ENCODE measurements around the gene AREL1.

AREL1 gene

DNA sequence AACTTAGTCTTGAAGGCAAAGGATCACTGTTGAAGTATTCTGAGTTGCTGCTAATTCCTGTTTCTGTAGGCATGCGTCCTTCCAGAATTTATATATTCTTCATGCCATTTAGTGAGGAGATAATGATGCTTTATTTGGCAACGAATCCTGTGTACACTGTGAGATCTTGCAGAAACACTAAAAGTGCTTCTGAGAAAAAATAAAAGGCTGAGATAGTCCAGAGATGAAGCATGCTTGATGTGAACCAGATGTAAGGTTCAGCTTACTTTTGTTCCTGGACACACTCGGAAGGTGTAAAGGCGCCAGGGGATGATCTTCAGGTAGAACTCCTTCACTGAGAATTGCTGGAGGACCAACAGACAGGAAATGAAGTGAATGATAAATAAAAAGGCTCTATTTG lies 39.1 kb downstream of the AREL1 start:
- TF ChIP-seq, protein P1, sequence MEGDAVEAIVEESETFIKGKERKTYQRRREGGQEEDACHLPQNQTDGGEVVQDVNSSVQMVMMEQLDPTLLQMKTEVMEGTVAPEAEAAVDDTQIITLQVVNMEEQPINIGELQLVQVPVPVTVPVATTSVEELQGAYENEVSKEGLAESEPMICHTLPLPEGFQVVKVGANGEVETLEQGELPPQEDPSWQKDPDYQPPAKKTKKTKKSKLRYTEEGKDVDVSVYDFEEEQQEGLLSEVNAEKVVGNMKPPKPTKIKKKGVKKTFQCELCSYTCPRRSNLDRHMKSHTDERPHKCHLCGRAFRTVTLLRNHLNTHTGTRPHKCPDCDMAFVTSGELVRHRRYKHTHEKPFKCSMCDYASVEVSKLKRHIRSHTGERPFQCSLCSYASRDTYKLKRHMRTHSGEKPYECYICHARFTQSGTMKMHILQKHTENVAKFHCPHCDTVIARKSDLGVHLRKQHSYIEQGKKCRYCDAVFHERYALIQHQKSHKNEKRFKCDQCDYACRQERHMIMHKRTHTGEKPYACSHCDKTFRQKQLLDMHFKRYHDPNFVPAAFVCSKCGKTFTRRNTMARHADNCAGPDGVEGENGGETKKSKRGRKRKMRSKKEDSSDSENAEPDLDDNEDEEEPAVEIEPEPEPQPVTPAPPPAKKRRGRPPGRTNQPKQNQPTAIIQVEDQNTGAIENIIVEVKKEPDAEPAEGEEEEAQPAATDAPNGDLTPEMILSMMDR (conservative IDR thresholded peaks at IDR 0.05; ENCODE audit: low read length), result no peak
- TF ChIP-seq EZH2phosphoT487 (IDR thresholded peaks at IDR 0.05; ENCODE audit: borderline replicate concordance), result no peak
- Histone ChIP-seq H3K27me3 (ENCODE audit: insufficient read depth, low read length, poor library complexity, severe bottlenecking) (no peaks in the 10 kb centered on the region), H2AFZ (ENCODE audit: low read length) (no peak overlapping the region), H3K4me1 (ENCODE audit: insufficient read depth, low read length, poor library complexity, severe bottlenecking) (no peaks in the 10 kb centered on the region), H3F3A (ENCODE audit: low read depth) (no peaks in the 10 kb centered on the region), H3K4me3 (ENCODE audit: low read length, poor library complexity, severe bottlenecking) (no peak overlapping the region), H3K4me2 (ENCODE audit: low read depth, low read length, poor library complexity, severe bottlenecking) (no peak overlapping the region), H3K9ac (ENCODE audit: low read depth, low read length, poor library complexity, severe bottlenecking) (no peak overlapping the region), H3K36me3 (ENCODE audit: insufficient read depth, low read length) (peaks cover 73% of the 10 kb centered on the region), H3K9me2 (replicated peaks; ENCODE audit: low read depth, low read length) (no peaks in the 10 kb centered on the region), H4K20me1 (ENCODE audit: insufficient read depth, low read length, poor library complexity, severe bottlenecking) (no peaks in the 10 kb centered on the region), H3K79me2 (ENCODE audit: insufficient read depth, low read length) (no peaks in the 10 kb centered on the region), H3K9me3 (ENCODE audit: insufficient read depth, low read depth, low read length) (no peaks in the 10 kb centered on the region)

DNA sequence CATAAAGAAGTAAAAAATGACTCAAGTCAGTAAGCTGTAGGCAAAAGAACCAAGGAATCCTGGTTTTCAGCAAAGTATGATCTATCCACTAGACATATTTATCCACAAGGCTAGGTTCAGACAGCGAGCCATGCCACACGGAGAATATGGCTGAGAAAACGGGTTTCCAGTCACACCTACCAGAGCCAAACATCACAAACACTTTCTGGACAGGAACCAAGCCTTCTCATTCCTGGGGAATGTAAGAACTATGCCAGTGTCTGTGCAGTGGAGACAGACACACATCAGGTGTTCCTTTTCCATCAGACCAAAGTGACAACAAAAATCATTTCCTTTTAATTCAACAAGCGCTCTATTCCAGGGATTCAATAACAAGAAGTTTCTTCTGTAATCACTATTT lies 41.1 kb downstream of the AREL1 start:
- Histone ChIP-seq H4K20me1 (ENCODE audit: insufficient read depth, low read length, poor library complexity, severe bottlenecking) (no peaks in the 10 kb centered on the region), H3K4me3 (ENCODE audit: low read length, poor library complexity, severe bottlenecking) (no peak overlapping the region), H3K36me3 (ENCODE audit: insufficient read depth, low read length) (peaks cover 85% of the 10 kb centered on the region), H3K27me3 (ENCODE audit: insufficient read depth, low read length, poor library complexity, severe bottlenecking) (no peaks in the 10 kb centered on the region), H3F3A (ENCODE audit: low read depth) (no peaks in the 10 kb centered on the region), H3K9me3 (ENCODE audit: insufficient read depth, low read depth, low read length) (no peaks in the 10 kb centered on the region), H3K9ac (ENCODE audit: low read depth, low read length, poor library complexity, severe bottlenecking) (no peak overlapping the region), H3K4me2 (ENCODE audit: low read depth, low read length, poor library complexity, severe bottlenecking) (no peak overlapping the region), H3K79me2 (ENCODE audit: insufficient read depth, low read length) (no peaks in the 10 kb centered on the region), H3K4me1 (ENCODE audit: insufficient read depth, low read length, poor library complexity, severe bottlenecking) (no peaks in the 10 kb centered on the region), H3K9me2 (replicated peaks; ENCODE audit: low read depth, low read length) (no peaks in the 10 kb centered on the region), H2AFZ (ENCODE audit: low read length) (no peak overlapping the region)
- TF ChIP-seq EZH2phosphoT487 (IDR thresholded peaks at IDR 0.05; ENCODE audit: borderline replicate concordance), result no peak
- TF ChIP-seq, protein P1 (conservative IDR thresholded peaks at IDR 0.05; ENCODE audit: low read length), result no peak

DNA sequence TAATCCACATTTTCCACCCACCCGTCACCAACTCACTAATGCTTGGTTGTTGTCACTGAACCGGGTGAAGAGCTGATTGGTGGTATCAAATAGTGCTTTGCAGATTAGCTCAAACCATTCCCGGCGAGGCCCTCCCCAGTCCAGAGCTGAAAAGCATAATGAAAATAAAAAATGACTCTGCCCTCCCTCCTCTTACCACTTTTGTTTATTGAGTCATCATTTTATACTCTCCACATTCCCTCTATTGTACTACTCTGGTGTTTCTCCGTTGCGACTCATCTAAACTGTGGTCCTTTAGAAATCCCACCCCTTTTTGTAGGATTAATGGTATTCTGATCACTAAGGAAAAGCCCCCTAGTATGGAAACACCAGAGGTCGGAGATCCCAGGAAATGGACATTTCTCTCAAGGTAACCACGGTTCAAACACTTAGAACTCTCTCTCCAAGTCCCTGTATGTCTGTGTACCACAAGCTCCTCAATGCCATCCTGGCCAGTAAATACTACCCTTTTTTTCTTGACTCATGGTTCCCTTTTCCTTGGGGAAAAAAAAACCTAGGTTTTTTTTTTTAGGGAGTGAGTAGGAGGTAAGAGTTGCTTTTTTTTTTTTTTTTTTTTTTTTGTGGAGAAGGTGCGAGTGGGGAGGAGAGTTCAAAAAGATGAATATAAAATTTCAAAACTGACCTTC lies 42.0 kb downstream of the AREL1 start:
- Histone ChIP-seq H3K4me3 (ENCODE audit: low read length, poor library complexity, severe bottlenecking) (no peak overlapping the region), H4K20me1 (ENCODE audit: insufficient read depth, low read length, poor library complexity, severe bottlenecking) (no peaks in the 10 kb centered on the region), H3F3A (ENCODE audit: low read depth) (no peaks in the 10 kb centered on the region), H3K4me2 (ENCODE audit: low read depth, low read length, poor library complexity, severe bottlenecking) (no peak overlapping the region), H2AFZ (ENCODE audit: low read length) (no peak overlapping the region), H3K79me2 (ENCODE audit: insufficient read depth, low read length) (no peaks in the 10 kb centered on the region), H3K27me3 (ENCODE audit: insufficient read depth, low read length, poor library complexity, severe bottlenecking) (no peaks in the 10 kb centered on the region), H3K4me1 (ENCODE audit: insufficient read depth, low read length, poor library complexity, severe bottlenecking) (peaks cover 2% of the 10 kb centered on the region), H3K9me3 (ENCODE audit: insufficient read depth, low read depth, low read length) (no peaks in the 10 kb centered on the region), H3K9ac (ENCODE audit: low read depth, low read length, poor library complexity, severe bottlenecking) (no peak overlapping the region), H3K9me2 (replicated peaks; ENCODE audit: low read depth, low read length) (no peaks in the 10 kb centered on the region), H3K36me3 (ENCODE audit: insufficient read depth, low read length) (peaks cover 78% of the 10 kb centered on the region)
- no peak for TF ChIP-seq EZH2phosphoT487 (IDR thresholded peaks at IDR 0.05; ENCODE audit: borderline replicate concordance)
- TF ChIP-seq, protein P1 (conservative IDR thresholded peaks at IDR 0.05; ENCODE audit: low read length), result no peak
